ENCODE measurements around the gene CCK. TPM values are rescaled to one million over a fixed set of nuclear protein-coding genes. Genes with fewer than 3 reads are reported as not detected.

Gene CCK
- total and polyA plus RNA-seq, 2 experiments from 2014 or later, result 3.1 to 4.2 TPM

- TF ChIP-seq REST (IDR thresholded peaks at IDR 0.05; ENCODE audit: unreplicated experiment), result no peak
- TF ChIP-seq CREB1 (CRISPR knock-in tag; IDR thresholded peaks at IDR 0.05; ENCODE audit: low read depth), result no peak
- no peak for TF ChIP-seq ZNF114 (CRISPR knock-in tag; IDR thresholded peaks at IDR 0.05)
- no peak for TF ChIP-seq POLR2AphosphoS5 (IDR thresholded peaks at IDR 0.05; ENCODE audit: low read depth)
- TF ChIP-seq ETS1 (IDR thresholded peaks at IDR 0.05), result no peak
- TF ChIP-seq CTCF (conservative IDR thresholded peaks at IDR 0.05; ENCODE audit: low read depth in 2 of 2), result no peak
- no peak for TF ChIP-seq NANOG (IDR thresholded peaks at IDR 0.05; ENCODE audit: borderline replicate concordance)
Measured at GRCh38 chr3:42226470-42227425, 39.2 kb downstream of the CCK start (continued).

- Mint-ChIP-seq H3K36me3 (ENCODE audit: low read depth) (peaks cover 18% of the 10 kb centered on the region), H3K27ac (no peak overlapping the region), H3K4me1 (0 out of 3 replicates have a peak, but pooled peaks cover 3% of the 10 kb centered on the region), H3K9me3 (no peaks in the 10 kb centered on the region; the same call in 2 of the 3 replicates), H3K27me3 (ENCODE audit: insufficient read depth, low read depth, poor library complexity) (peaks cover 5% of the 10 kb centered on the region), H3K4me3 (no peak overlapping the region)
- Histone ChIP-seq H3K79me2 (replicated peaks; ENCODE audit: insufficient read depth) (no peaks in the 10 kb centered on the region), H3K4me1 (ENCODE audit: insufficient read depth) (no peaks in the 10 kb centered on the region), H2AFZ (no peak overlapping the region), H3K27ac (ENCODE audit: low read depth) (no peak overlapping the region), H3K9me2 (ENCODE audit: insufficient read depth) (0 out of 2 replicates have a peak, but pooled peaks cover 4% of the 10 kb centered on the region), H4K20me1 (replicated peaks; ENCODE audit: insufficient read depth) (no peaks in the 10 kb centered on the region), H3F3A (replicated peaks; ENCODE audit: low read depth) (no peaks in the 10 kb centered on the region), H3K36me3 (ENCODE audit: insufficient read depth) (no peaks in the 10 kb centered on the region), H3K4me3 (no peak overlapping the region), H3K4me2 (no peak overlapping the region), H3K27me3 (ENCODE audit: insufficient read depth) (no peaks in the 10 kb centered on the region)
- no peak for ATAC-seq
- no peak for DNase-seq (ENCODE audit: low spot score)
- no peak for TF ChIP-seq ZNF114 (CRISPR knock-in tag; IDR thresholded peaks at IDR 0.05)
- no peak for TF ChIP-seq CTCF (conservative IDR thresholded peaks at IDR 0.05; ENCODE audit: low read depth in 2 of 2)
- no peak for TF ChIP-seq ZNF331 (CRISPR knock-in tag; IDR thresholded peaks at IDR 0.05; ENCODE audit: low read depth)
- TF ChIP-seq REST (IDR thresholded peaks at IDR 0.05; ENCODE audit: unreplicated experiment), result no peak
- no peak for TF ChIP-seq NANOG (IDR thresholded peaks at IDR 0.05; ENCODE audit: borderline replicate concordance)
- no peak for TF ChIP-seq ETS1 (IDR thresholded peaks at IDR 0.05)
- no peak for TF ChIP-seq JUNB (IDR thresholded peaks at IDR 0.05; ENCODE audit: unreplicated experiment)
Measured at GRCh38 chr3:42225486-42226363, 40.3 kb downstream of the CCK start.

All from GM23338 (cell line).